Measurements from ENCODE around the gene NFE2L2. TPM values are rescaled to one million over a fixed set of nuclear protein-coding genes. Genes with fewer than 3 reads are reported as not detected.

The NFE2L2 gene
- polyA plus RNA-seq, 1 donor (not counting 4 experiments of a cell fraction or from before 2014, with no cell fraction given), result 177 TPM

DNA sequence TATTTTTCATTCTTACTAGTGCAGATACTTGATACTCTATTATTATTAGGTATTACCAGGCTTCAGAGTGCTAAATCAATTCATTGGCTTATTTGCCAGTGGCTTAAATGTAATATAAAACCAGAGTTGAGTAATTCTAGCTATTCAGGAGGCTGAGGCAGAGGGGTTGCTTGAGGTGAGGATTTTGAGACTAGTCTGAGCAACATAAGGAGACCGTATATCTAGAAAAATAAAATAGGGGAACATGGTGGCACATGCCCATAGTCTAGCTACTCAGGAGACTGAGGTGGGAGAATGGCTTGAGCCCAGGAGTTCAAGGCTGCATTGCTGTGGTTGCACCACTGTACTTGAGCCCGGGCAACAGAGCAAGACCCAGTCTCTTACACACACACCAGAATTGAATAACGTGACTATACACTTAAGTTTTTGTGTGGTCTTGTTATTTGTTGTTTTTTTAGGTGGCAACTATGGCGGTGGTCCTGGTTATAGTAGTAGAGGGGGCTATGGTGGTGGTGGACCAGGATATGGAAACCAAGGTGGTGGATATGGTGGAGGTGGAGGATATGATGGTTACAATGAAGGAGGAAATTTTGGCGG lies 47.2 kb downstream of the NFE2L2 start:
- no peak for FAIRE-seq
- peaks cover 11% of the 10 kb centered on the region for H3K4me1 ChIP-seq (ENCODE audit: control insufficient read depth, extremely low read depth, insufficient read depth, low read length)

GRCh38 chr2:177212891-177213856 lies 51.4 kb downstream of the NFE2L2 start:
- no peaks in the 10 kb centered on the region for H3K9me3 ChIP-seq (ENCODE audit: control insufficient read depth, low read depth, low read length)
- peak overlapping the region; percentile 97 for H3K27ac ChIP-seq (ENCODE audit: control insufficient read depth, insufficient read depth, low read length)
- H3K79me2 ChIP-seq (ENCODE audit: control insufficient read depth, insufficient read depth, low read length), result peaks cover 67% of the 10 kb centered on the region
- no peak for TF ChIP-seq CTCF (optimal IDR thresholded peaks at IDR 0.05 in 1 of 3, IDR thresholded peaks at IDR 0.05 in 1 of 3, conservative IDR thresholded peaks at IDR 0.05 in 1 of 3; ENCODE audit: extremely low read depth in 1 of 3, insufficient read depth in 2 of 3, low read length in 3 of 3)
- H3K9me1 ChIP-seq (ENCODE audit: control insufficient read depth, extremely low read depth, insufficient read depth, low read length), result no peaks in the 10 kb centered on the region
- peak overlapping the region; percentile 78 to 100 (median 98) for H3K4me3 ChIP-seq (ENCODE audit: control insufficient read depth in 2 of 3, extremely low read depth in 1 of 3, insufficient read depth in 2 of 3, low read depth in 1 of 3, low read length in 3 of 3)
- H3K4me1 ChIP-seq (ENCODE audit: control insufficient read depth, extremely low read depth, insufficient read depth, low read length), result peaks cover 16% of the 10 kb centered on the region
- peaks cover 10 to 24% of the 10 kb centered on the region in 2 experiments for H3K36me3 ChIP-seq (ENCODE audit: control insufficient read depth in 2 of 2, extremely low read depth in 1 of 2, insufficient read depth in 2 of 2, low read length in 2 of 2)
- H2AFZ ChIP-seq (ENCODE audit: control insufficient read depth, low read length), result no peak overlapping the region
- H3K4me2 ChIP-seq (ENCODE audit: control insufficient read depth, extremely low read depth, insufficient read depth, low read depth, low read length), result peak overlapping the region; percentile 79
- dilution Hi-C loops (cut with MboI; ENCODE audit: extremely low pct_ligation_motif_present, low sequenced_read_pairs), result no loop called here
- peaks cover 15% of the 10 kb centered on the region for H4K20me1 ChIP-seq (ENCODE audit: control insufficient read depth, extremely low read depth, insufficient read depth, low read length)
- FAIRE-seq (no peak), DNase-seq (ENCODE audit: low read depth, low spot score) (no peak)
- no peaks in the 10 kb centered on the region for H3K27me3 ChIP-seq (ENCODE audit: control insufficient read depth, extremely low read depth, insufficient read depth, low read length)
- peak overlapping the region; percentile 100 for H3K9ac ChIP-seq (ENCODE audit: control insufficient read depth, extremely low read depth, insufficient read depth, low read length)

More for the DNA sequence above, 47.2 kb downstream of the NFE2L2 start:
- no peak overlapping the region for H3K27ac ChIP-seq (ENCODE audit: control insufficient read depth, insufficient read depth, low read length)
- dilution Hi-C loops (cut with MboI; ENCODE audit: extremely low pct_ligation_motif_present, low sequenced_read_pairs), result no loop called here
- H3K4me2 ChIP-seq (ENCODE audit: control insufficient read depth, extremely low read depth, insufficient read depth, low read depth, low read length), result no peak overlapping the region
- H2AFZ ChIP-seq (ENCODE audit: control insufficient read depth, low read length), result no peak overlapping the region
- DNase-seq (ENCODE audit: low read depth, low spot score), result no peak
- no peak overlapping the region for H3K9ac ChIP-seq (ENCODE audit: control insufficient read depth, extremely low read depth, insufficient read depth, low read length)
- H3K9me3 ChIP-seq (ENCODE audit: control insufficient read depth, low read depth, low read length), result no peaks in the 10 kb centered on the region
- H3K9me1 ChIP-seq (ENCODE audit: control insufficient read depth, extremely low read depth, insufficient read depth, low read length), result no peaks in the 10 kb centered on the region
- peaks cover 18 to 42% of the 10 kb centered on the region in 2 experiments for H3K36me3 ChIP-seq (ENCODE audit: control insufficient read depth in 2 of 2, extremely low read depth in 1 of 2, insufficient read depth in 2 of 2, low read length in 2 of 2)
- H3K4me3 ChIP-seq (ENCODE audit: control insufficient read depth in 2 of 3, extremely low read depth in 1 of 3, insufficient read depth in 2 of 3, low read depth in 1 of 3, low read length in 3 of 3), result no peak overlapping the region
- no peaks in the 10 kb centered on the region for H3K27me3 ChIP-seq (ENCODE audit: control insufficient read depth, extremely low read depth, insufficient read depth, low read length)
- peaks cover 73% of the 10 kb centered on the region for H3K79me2 ChIP-seq (ENCODE audit: control insufficient read depth, insufficient read depth, low read length)
- TF ChIP-seq CTCF (optimal IDR thresholded peaks at IDR 0.05 in 1 of 3, IDR thresholded peaks at IDR 0.05 in 1 of 3, conservative IDR thresholded peaks at IDR 0.05 in 1 of 3; ENCODE audit: extremely low read depth in 1 of 3, insufficient read depth in 2 of 3, low read length in 3 of 3), result no peak
- TF ChIP-seq EZH2 (IDR thresholded peaks at IDR 0.05; ENCODE audit: low read length), result no peak
- peaks cover 21% of the 10 kb centered on the region for H4K20me1 ChIP-seq (ENCODE audit: control insufficient read depth, extremely low read depth, insufficient read depth, low read length)
